HG02571 (cell line): ENCODE results near the gene KSR1.
"Not testable (repeated sequence)": the region's sequence is repeated elsewhere in the genome, so short reads cannot be mapped to it uniquely, and the experiment has no call there.

Experiments used
- ATAC-seq: cut with Tn5 transposase; IDR thresholded peaks from one replicate; pipeline ENCODE4 v1.9.1; 2021; ENCODE audit warnings: mild to moderate bottlenecking, moderate library complexity; ENCODE audit not compliant: unreplicated experiment

Gene KSR1

GRCh38 chr17:27651411-27652345 is 195.4 kb downstream of the KSR1 start:
- ATAC-seq, result no peak

GRCh38 chr17:27653449-27653971 is 197.3 kb downstream of the KSR1 start:
- ATAC-seq, result not testable (repeated sequence)

- no peak for ATAC-seq
These were observed 197.9 kb downstream of the KSR1 start for GRCh38 chr17:27654136-27654535.

GRCh38 chr17:27654654-27655524 is 198.6 kb downstream of the KSR1 start:
- no peak for ATAC-seq

GRCh38 chr17:27655525-27656111 is 199.4 kb downstream of the KSR1 start:
- ATAC-seq, result not testable (repeated sequence)

- ATAC-seq, result not testable (repeated sequence)
These were observed 200.4 kb downstream of the KSR1 start for GRCh38 chr17:27656620-27657019.

GRCh38 chr17:27657620-27658019 is 201.4 kb downstream of the KSR1 start:
- ATAC-seq, result no peak

- ATAC-seq, result no peak
These were observed 203.4 kb downstream of the KSR1 start for GRCh38 chr17:27659683-27660082.

- no peak for ATAC-seq
These were observed 204.2 kb downstream of the KSR1 start for GRCh38 chr17:27660436-27660835.

GRCh38 chr17:27663936-27664605 is 207.8 kb downstream of the KSR1 start:
- ATAC-seq, result no peak

- ATAC-seq, result no peak
These were observed 208.3 kb downstream of the KSR1 start for GRCh38 chr17:27664606-27664965.

- no peak for ATAC-seq
These were observed 209.3 kb downstream of the KSR1 start for GRCh38 chr17:27665549-27665948.

- not testable (repeated sequence) for ATAC-seq
These were observed 210.0 kb downstream of the KSR1 start for GRCh38 chr17:27666270-27666669.

- no peak for ATAC-seq
These were observed 210.7 kb downstream of the KSR1 start for GRCh38 chr17:27666831-27667560.

GRCh38 chr17:27667656-27668487 is 211.6 kb downstream of the KSR1 start:
- ATAC-seq, result no peak

- no peak for ATAC-seq
These were observed 212.2 kb downstream of the KSR1 start for GRCh38 chr17:27668488-27668823.

GRCh38 chr17:27669136-27669535 is 212.9 kb downstream of the KSR1 start:
- ATAC-seq, result no peak

GRCh38 chr17:27669850-27670249 is 213.6 kb downstream of the KSR1 start:
- no peak for ATAC-seq
